ENCODE measurements around the gene STIP1. TPM values are rescaled to one million over a fixed set of nuclear protein-coding genes. Genes with fewer than 3 reads are reported as not detected.

The STIP1 gene
- total and polyA plus RNA-seq, 10 of the 15 experiments (the other 5 are each of a cell fraction or from before 2014, with no cell fraction given): 25.2 to 291 (median 191) TPM

DNA sequence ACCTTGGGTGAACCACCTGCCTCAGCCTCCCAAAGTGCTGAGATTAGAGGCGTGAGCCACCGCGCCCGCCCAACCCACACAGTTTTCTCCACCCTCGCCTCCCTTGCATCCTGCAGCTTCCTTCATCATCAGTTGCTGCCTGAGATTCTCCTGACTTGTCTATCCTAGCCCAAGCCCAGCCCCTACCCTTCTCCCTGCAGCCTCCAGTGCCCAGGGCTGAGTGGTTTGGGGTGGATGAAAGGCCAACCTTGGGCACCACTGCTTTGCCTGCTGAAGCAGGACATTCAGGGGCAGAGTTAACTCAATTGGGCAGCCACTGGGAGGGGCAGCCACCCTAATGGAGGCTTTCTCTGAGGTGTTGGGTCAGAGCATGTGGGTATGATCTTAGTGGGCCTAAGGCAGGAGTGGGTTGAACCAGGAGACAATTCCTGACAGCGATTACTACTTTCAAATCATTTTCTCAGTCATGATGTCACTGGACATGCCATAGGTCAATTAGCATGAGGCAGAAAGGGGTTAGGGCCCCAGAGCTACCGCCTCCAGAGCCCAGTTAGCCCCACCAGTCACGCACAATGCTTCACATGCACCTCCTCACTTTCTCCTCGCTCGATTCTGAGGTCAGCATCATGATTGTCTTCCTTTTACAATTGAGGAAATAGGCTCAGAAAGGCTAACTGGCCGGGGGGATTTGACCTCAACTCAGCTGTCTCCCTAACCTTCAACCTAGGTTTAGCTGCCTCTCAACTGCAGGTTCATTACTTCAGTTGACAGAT is 53.9 kb downstream of the STIP1 start (continued):
- TF ChIP-seq SPI1 (IDR thresholded peaks at IDR 0.05; ENCODE audit: borderline replicate concordance, insufficient read depth, low read depth, low read length) (peak; percentile 85), CHD1 (IDR thresholded peaks at IDR 0.05; ENCODE audit: low read depth, low read length) (no peak), BCL11A (IDR thresholded peaks at IDR 0.05; ENCODE audit: low read depth, low read length) (peak; percentile 79), HDGF (IDR thresholded peaks at IDR 0.05) (no peak), KAT2A (conservative IDR thresholded peaks at IDR 0.05; ENCODE audit: control insufficient read depth, low read depth, low read length) (no peak), CREM (IDR thresholded peaks at IDR 0.05; ENCODE audit: low read depth) (peak; percentile 90), TCF3 (IDR thresholded peaks at IDR 0.05; ENCODE audit: borderline replicate concordance, insufficient read depth, low read depth, low read length) (0 out of 2 replicates have a peak, but pooled peaks have one; percentile 26)
- TF ChIP-seq, protein P1, sequence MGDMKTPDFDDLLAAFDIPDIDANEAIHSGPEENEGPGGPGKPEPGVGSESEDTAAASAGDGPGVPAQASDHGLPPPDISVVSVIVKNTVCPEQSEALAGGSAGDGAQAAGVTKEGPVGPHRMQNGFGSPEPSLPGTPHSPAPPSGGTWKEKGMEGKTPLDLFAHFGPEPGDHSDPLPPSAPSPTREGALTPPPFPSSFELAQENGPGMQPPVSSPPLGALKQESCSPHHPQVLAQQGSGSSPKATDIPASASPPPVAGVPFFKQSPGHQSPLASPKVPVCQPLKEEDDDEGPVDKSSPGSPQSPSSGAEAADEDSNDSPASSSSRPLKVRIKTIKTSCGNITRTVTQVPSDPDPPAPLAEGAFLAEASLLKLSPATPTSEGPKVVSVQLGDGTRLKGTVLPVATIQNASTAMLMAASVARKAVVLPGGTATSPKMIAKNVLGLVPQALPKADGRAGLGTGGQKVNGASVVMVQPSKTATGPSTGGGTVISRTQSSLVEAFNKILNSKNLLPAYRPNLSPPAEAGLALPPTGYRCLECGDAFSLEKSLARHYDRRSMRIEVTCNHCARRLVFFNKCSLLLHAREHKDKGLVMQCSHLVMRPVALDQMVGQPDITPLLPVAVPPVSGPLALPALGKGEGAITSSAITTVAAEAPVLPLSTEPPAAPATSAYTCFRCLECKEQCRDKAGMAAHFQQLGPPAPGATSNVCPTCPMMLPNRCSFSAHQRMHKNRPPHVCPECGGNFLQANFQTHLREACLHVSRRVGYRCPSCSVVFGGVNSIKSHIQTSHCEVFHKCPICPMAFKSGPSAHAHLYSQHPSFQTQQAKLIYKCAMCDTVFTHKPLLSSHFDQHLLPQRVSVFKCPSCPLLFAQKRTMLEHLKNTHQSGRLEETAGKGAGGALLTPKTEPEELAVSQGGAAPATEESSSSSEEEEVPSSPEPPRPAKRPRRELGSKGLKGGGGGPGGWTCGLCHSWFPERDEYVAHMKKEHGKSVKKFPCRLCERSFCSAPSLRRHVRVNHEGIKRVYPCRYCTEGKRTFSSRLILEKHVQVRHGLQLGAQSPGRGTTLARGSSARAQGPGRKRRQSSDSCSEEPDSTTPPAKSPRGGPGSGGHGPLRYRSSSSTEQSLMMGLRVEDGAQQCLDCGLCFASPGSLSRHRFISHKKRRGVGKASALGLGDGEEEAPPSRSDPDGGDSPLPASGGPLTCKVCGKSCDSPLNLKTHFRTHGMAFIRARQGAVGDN (IDR thresholded peaks at IDR 0.05): peak; percentile 70

Measured in GM12878 (cell line).